Fibroblast of skin of back (primary cell): Measurements from ENCODE around the gene SSH2.
"Not testable (repeated sequence)": the region's sequence is repeated elsewhere in the genome, so short reads cannot be mapped to it uniquely, and the experiment has no call there.

ENCODE experiments used
- DNase-seq: peaks from one replicate; pipeline ENCODE4 v3.0.0-alpha.2; 2013

SSH2 gene

GRCh38 chr17:29927546-29927945 is 2.5 kb downstream of the SSH2 start:
- no peak for DNase-seq

GRCh38 chr17:29924786-29925185 is 5.2 kb downstream of the SSH2 start:
- DNase-seq = no peak

- peak; percentile 65 for DNase-seq
These were observed 10.8 kb downstream of the SSH2 start for GRCh38 chr17:29918922-29919856.

GRCh38 chr17:29918016-29918415 is 12.0 kb downstream of the SSH2 start:
- DNase-seq = no peak

- no peak for DNase-seq
These were observed 15.1 kb downstream of the SSH2 start for GRCh38 chr17:29914819-29915537.

GRCh38 chr17:29911641-29912177 is 18.3 kb downstream of the SSH2 start:
- peak; percentile 52 for DNase-seq

- no peak for DNase-seq
These were observed 20.6 kb downstream of the SSH2 start for GRCh38 chr17:29909236-29910003.

GRCh38 chr17:29906969-29907368 is 23.1 kb downstream of the SSH2 start:
- DNase-seq = no peak

GRCh38 chr17:29905879-29906167 is 24.2 kb downstream of the SSH2 start:
- no peak for DNase-seq

- no peak for DNase-seq
These were observed 24.7 kb downstream of the SSH2 start for GRCh38 chr17:29905086-29905878.

- DNase-seq = no peak
These were observed 26.6 kb downstream of the SSH2 start for GRCh38 chr17:29903471-29903870.

GRCh38 chr17:29897136-29897535 is 32.9 kb downstream of the SSH2 start:
- not testable (repeated sequence) for DNase-seq

GRCh38 chr17:29892201-29892600 is 37.8 kb downstream of the SSH2 start:
- no peak for DNase-seq

GRCh38 chr17:29891131-29891530 is 38.9 kb downstream of the SSH2 start:
- DNase-seq = no peak

GRCh38 chr17:29885031-29885640 is 44.9 kb downstream of the SSH2 start:
- peak; percentile 13 for DNase-seq

GRCh38 chr17:29883497-29883896 is 46.5 kb downstream of the SSH2 start:
- peak; percentile 55 for DNase-seq

GRCh38 chr17:29881256-29881655 is 48.8 kb downstream of the SSH2 start:
- no peak for DNase-seq

GRCh38 chr17:29880031-29880430 is 50.0 kb downstream of the SSH2 start:
- DNase-seq = no peak

- no peak for DNase-seq
These were observed 55.0 kb downstream of the SSH2 start for GRCh38 chr17:29874931-29875596.

- not testable (repeated sequence) for DNase-seq
These were observed 55.7 kb downstream of the SSH2 start for GRCh38 chr17:29874358-29874757.

GRCh38 chr17:29873476-29873875 is 56.6 kb downstream of the SSH2 start:
- no peak for DNase-seq
